ENCODE data around the gene USP49. TPM values are rescaled to one million over a fixed set of nuclear protein-coding genes. Genes with fewer than 3 reads are reported as not detected.

The USP49 gene
- total and polyA plus RNA-seq, 2 of the 13 experiments (the other 11 are each of a cell fraction or from before 2014, with no cell fraction given) = 2.9 to 4.3 TPM

DNA sequence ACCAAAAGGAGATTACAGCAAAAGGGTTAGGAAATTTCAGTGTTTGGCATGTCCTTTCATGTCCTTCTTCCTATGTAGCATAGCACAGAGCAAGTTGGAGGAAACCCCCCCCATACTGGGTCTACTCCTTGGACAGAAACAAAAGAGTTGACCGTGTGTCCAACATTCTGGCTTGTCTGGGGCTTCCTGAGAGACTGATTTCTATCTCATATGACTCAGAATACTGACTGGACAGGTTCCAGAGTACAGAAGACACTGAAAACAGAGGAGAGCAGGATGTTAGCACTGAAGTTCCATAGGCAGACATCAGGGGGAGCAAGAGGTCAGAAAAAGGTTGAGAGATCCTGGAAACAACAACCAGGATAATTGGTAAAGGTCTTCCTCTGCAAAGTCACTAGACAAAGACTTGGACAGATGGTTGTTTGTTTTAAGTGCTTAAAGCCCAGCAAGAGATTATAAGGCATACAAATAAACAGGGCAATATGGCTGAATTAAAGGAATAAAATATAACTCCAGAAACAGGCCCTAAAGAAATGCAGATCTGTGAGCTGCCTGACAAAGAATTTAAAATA, 48.4 kb downstream of the USP49 start (continued):
- TF ChIP-seq KIAA2018 (CRISPR knock-in tag; IDR thresholded peaks at IDR 0.05; ENCODE audit: borderline replicate concordance) (no peak), ZNF382 (CRISPR knock-in tag; IDR thresholded peaks at IDR 0.05; ENCODE audit: borderline replicate concordance) (no peak), RBM39 (IDR thresholded peaks at IDR 0.05; ENCODE audit: low read depth, low read length, poor library complexity, severe bottlenecking) (no peak), ZNF510 (CRISPR knock-in tag; IDR thresholded peaks at IDR 0.05; ENCODE audit: low read depth) (no peak), ZC3H4 (CRISPR knock-in tag; IDR thresholded peaks at IDR 0.05; ENCODE audit: borderline replicate concordance) (no peak), ZNF644 (CRISPR knock-in tag; IDR thresholded peaks at IDR 0.05; ENCODE audit: low read depth) (peak; percentile 64; the same call in 1 of the 2 replicates), ARNT (IDR thresholded peaks at IDR 0.05) (no peak), ZNF124 (CRISPR knock-in tag; IDR thresholded peaks at IDR 0.05) (0 out of 2 replicates have a peak, but pooled peaks have one; percentile 61), BATF2 (CRISPR knock-in tag; IDR thresholded peaks at IDR 0.05) (no peak), ZNF3 (CRISPR knock-in tag; IDR thresholded peaks at IDR 0.05) (no peak), ZFP1 (CRISPR knock-in tag; IDR thresholded peaks at IDR 0.05) (no peak), BRF2 (CRISPR knock-in tag; IDR thresholded peaks at IDR 0.05) (no peak), MIER2 (CRISPR knock-in tag; IDR thresholded peaks at IDR 0.05) (no peak)
- TF ChIP-seq, protein P1, sequence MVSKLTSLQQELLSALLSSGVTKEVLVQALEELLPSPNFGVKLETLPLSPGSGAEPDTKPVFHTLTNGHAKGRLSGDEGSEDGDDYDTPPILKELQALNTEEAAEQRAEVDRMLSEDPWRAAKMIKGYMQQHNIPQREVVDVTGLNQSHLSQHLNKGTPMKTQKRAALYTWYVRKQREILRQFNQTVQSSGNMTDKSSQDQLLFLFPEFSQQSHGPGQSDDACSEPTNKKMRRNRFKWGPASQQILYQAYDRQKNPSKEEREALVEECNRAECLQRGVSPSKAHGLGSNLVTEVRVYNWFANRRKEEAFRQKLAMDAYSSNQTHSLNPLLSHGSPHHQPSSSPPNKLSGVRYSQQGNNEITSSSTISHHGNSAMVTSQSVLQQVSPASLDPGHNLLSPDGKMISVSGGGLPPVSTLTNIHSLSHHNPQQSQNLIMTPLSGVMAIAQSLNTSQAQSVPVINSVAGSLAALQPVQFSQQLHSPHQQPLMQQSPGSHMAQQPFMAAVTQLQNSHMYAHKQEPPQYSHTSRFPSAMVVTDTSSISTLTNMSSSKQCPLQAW (CRISPR knock-in tag; IDR thresholded peaks at IDR 0.05) = peak; percentile 75; the same call in 1 of the 2 replicates
- TF ChIP-seq, protein P2, sequence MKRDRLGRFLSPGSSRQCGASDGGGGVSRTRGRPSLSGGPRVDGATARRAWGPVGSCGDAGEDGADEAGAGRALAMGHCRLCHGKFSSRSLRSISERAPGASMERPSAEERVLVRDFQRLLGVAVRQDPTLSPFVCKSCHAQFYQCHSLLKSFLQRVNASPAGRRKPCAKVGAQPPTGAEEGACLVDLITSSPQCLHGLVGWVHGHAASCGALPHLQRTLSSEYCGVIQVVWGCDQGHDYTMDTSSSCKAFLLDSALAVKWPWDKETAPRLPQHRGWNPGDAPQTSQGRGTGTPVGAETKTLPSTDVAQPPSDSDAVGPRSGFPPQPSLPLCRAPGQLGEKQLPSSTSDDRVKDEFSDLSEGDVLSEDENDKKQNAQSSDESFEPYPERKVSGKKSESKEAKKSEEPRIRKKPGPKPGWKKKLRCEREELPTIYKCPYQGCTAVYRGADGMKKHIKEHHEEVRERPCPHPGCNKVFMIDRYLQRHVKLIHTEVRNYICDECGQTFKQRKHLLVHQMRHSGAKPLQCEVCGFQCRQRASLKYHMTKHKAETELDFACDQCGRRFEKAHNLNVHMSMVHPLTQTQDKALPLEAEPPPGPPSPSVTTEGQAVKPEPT (CRISPR knock-in tag; IDR thresholded peaks at IDR 0.05; ENCODE audit: low read depth) = no peak
